Activated CD8-positive, alpha-beta memory T cell treated with anti-CD3 and anti-CD28 coated beads, Interleukin-2, amount 10 ng/mL, durations not matched to agents 7 days and 5 days (primary cell): ENCODE data around the gene GSG1L. TPM values are rescaled to one million over a fixed set of nuclear protein-coding genes. Genes with fewer than 3 reads are reported as not detected.

Experiments
- ATAC-seq: fragments of 150-1000 bp; cut with Tn5 transposase; one replicate; pipeline ENCODE4 v1.10.0; 2021; ENCODE audit warnings: moderate library complexity
- CTCF ChIA-PET: fragments of 350-600 bp; sonication (Branson Sonifier 250); formaldehyde crosslinking; loops from one replicate; lab custom pipeline; 2021; ENCODE audit warnings: antibody characterized with exemption; lab: Charles Lee
- DNase-seq: peaks from one replicate; pipeline ENCODE4 v3.0.0-alpha.2; 2020
- H3K27ac Mint-ChIP-seq: one replicate; pipeline ENCODE4 v1.8.0; 2021; ENCODE audit warnings: mild to moderate bottlenecking, mixed read lengths
- H3K27me3 Mint-ChIP-seq: one replicate; pipeline ENCODE4 v1.8.0; 2021; ENCODE audit warnings: mixed read lengths
- H3K36me3 Mint-ChIP-seq: one replicate; pipeline ENCODE4 v1.8.0; 2021; ENCODE audit warnings: mild to moderate bottlenecking, mixed read lengths
- H3K4me1 Mint-ChIP-seq: one replicate; pipeline ENCODE4 v1.8.0; 2021; ENCODE audit warnings: mixed read lengths
- H3K4me3 Mint-ChIP-seq: one replicate; pipeline ENCODE4 v1.8.0; 2021; ENCODE audit warnings: mild to moderate bottlenecking, moderate library complexity, mixed read lengths
- H3K9me3 Mint-ChIP-seq: one replicate; pipeline ENCODE4 v1.8.0; 2022; ENCODE audit warnings: low read depth, mixed read lengths
- total RNA-seq, 2 experiments: library from RNA; stranded (reverse); gene quantifications; one replicate each; pipeline ENCODE4 v1.2.3, GENCODE V29; 2021

The GSG1L gene
- total RNA-seq, 2 experiments from 2014 or later = not detected

GRCh38 chr16:28067604-28068379 lies 4.3 kb upstream of the GSG1L start:
- ATAC-seq (no peak), DNase-seq (no peak)
- Mint-ChIP-seq H3K4me3 (no peak overlapping the region), H3K9me3 (no peaks in the 10 kb centered on the region), H3K36me3 (no peaks in the 10 kb centered on the region), H3K4me1 (no peaks in the 10 kb centered on the region), H3K27ac (no peak overlapping the region), H3K27me3 (peaks cover 36% of the 10 kb centered on the region)
- CTCF ChIA-PET = interaction anchor here (8.0 kb wide), 1 partner anchor 95 kb away, joined by 119 read pairs; no protein-coding TSS in a partner anchor

DNA sequence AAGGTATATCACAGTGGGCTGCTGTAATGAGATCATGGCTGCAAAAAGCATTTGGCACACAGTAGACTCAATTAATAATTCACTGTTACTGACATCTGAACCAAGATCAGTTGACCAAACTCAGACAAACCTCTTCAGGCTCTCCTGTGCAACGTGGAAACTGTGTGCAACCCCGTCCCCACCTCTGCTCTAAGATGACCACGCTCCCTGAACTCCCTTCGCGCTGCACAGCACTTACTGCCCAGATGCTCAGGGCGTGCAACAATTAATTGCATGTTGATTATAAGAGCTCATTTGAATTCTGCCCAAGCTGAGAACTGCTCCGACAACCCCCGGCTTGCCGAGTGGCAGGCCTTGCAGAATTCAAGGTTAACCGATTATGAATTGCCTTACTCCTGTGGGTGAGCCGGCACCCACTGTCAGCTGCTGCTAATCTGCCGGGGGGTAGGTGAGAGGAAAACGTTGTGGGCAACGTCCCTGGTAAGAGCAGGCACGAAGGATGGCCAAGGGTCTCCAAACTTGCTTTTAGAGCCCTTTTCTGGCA lies 1.3 kb upstream of the GSG1L start:
- H3K36me3 Mint-ChIP-seq = no peaks in the 10 kb centered on the region
- no peak for ATAC-seq
- peak; percentile 33 for DNase-seq
- H3K4me3 Mint-ChIP-seq = no peak overlapping the region
- peaks cover 51% of the 10 kb centered on the region for H3K27me3 Mint-ChIP-seq
- no peaks in the 10 kb centered on the region for H3K9me3 Mint-ChIP-seq
- CTCF ChIA-PET = interaction anchor here (1.3 to 3.2 kb wide), 2 partner anchors 92 to 425 kb away, joined by 6 to 19 read pairs; no protein-coding TSS in a partner anchor
- H3K27ac Mint-ChIP-seq = no peak overlapping the region
- no peaks in the 10 kb centered on the region for H3K4me1 Mint-ChIP-seq

DNA sequence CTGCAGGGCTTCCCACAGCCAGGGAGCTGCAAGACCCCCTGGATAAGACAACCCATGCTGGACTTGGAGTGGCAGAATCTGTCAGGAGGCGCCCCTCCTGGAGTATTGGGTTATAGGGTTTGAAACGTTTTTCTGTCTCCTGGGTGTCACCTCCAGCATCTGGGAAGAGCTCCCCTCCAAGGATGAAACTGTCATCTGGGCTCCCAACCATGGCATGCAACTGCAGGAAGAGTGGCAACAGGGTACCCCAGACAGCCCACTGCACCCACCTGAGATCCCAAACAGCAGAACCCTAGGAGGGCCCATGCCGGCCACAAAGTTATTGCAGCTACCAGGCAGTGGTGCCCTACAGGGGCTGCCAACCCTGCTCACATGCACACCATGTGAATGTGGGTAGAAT lies 636 bp upstream of the GSG1L start:
- Mint-ChIP-seq H3K27me3 (peaks cover 56% of the 10 kb centered on the region), H3K36me3 (no peaks in the 10 kb centered on the region)

DNA sequence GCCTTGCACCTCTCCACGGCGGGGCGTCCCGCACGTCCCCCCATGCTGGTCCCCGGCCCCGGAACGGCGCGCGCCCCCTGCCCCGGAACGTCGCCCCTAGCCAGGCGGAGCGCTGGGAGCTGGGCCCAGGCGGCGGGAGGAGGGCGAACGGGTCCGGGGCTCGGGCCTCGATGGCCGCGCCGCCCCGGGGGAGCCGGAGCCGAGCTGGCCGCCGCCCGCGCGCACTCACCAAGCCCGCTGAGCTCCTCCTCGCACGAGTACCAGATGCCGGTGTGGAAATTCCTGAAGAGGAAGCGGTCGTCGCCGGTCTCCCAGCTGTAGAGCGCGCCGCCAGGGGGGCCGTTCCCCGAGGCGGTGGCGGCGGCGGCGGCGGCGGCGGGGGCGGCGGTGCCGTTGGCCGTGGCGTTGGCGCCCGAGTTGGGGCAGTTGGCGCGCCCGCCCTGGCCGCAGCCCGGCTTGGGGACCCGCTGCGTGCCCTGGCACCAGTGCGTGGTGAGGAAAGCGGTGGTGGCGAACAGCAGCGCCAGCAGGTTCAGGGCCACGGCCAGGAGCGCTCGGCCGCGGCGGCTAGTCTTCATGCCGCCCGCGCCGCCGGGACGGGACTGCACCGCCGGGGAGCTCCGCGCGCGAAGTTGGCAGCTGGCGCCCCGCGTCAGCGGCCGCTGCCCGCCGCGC lies 530 bp downstream of the GSG1L start:
- ATAC-seq (no peak), DNase-seq (no peak)
- CTCF ChIA-PET = interaction anchor here (1.4 to 3.2 kb wide), 3 partner anchors 8 to 90 kb away, joined by 3 to 19 read pairs (median 10); no protein-coding TSS in a partner anchor
- H3K9me3 Mint-ChIP-seq = no peaks in the 10 kb centered on the region
- no peak overlapping the region for H3K27ac Mint-ChIP-seq
- no peak overlapping the region for H3K4me3 Mint-ChIP-seq
- H3K36me3 Mint-ChIP-seq = no peaks in the 10 kb centered on the region
- H3K27me3 Mint-ChIP-seq = peaks cover 62% of the 10 kb centered on the region
- H3K4me1 Mint-ChIP-seq = no peaks in the 10 kb centered on the region

More for the DNA sequence above, 636 bp upstream of the GSG1L start:
- CTCF ChIA-PET = interaction anchor here (0.6 to 3.2 kb wide), 3 partner anchors 91 to 424 kb away, joined by 3 to 19 read pairs (median 6); no protein-coding TSS in a partner anchor
- no peak for ATAC-seq
- no peaks in the 10 kb centered on the region for H3K9me3 Mint-ChIP-seq
- H3K4me3 Mint-ChIP-seq = no peak overlapping the region
- H3K4me1 Mint-ChIP-seq = no peaks in the 10 kb centered on the region
- DNase-seq = no peak
- H3K27ac Mint-ChIP-seq = no peak overlapping the region

GRCh38 chr16:28062261-28062846 lies 1.2 kb downstream of the GSG1L start:
- H3K4me1 Mint-ChIP-seq = no peaks in the 10 kb centered on the region
- no peak for ATAC-seq

GRCh38 chr16:28061352-28062101 lies 2.0 kb downstream of the GSG1L start:
- DNase-seq (no peak), ATAC-seq (no peak)
- CTCF ChIA-PET = interaction anchor here (1.4 to 2.4 kb wide), 2 partner anchors 9 to 14 kb away, joined by 3 to 10 read pairs; no protein-coding TSS in a partner anchor
- no peaks in the 10 kb centered on the region for H3K36me3 Mint-ChIP-seq
- no peak overlapping the region for H3K27ac Mint-ChIP-seq
- no peaks in the 10 kb centered on the region for H3K9me3 Mint-ChIP-seq
- H3K27me3 Mint-ChIP-seq = peaks cover 57% of the 10 kb centered on the region
- no peak overlapping the region for H3K4me3 Mint-ChIP-seq
- H3K4me1 Mint-ChIP-seq = no peaks in the 10 kb centered on the region

More at GRCh38 chr16:28062261-28062846, 1.2 kb downstream of the GSG1L start:
- CTCF ChIA-PET = interaction anchor here (1.4 to 3.2 kb wide), 3 partner anchors 8 to 89 kb away, joined by 3 to 19 read pairs (median 10); no protein-coding TSS in a partner anchor
- Mint-ChIP-seq H3K27ac (no peak overlapping the region), H3K4me3 (no peak overlapping the region), H3K9me3 (no peaks in the 10 kb centered on the region), H3K36me3 (no peaks in the 10 kb centered on the region), H3K27me3 (peaks cover 59% of the 10 kb centered on the region)
- DNase-seq = no peak

GRCh38 chr16:28059841-28060575 lies 3.5 kb downstream of the GSG1L start:
- no peak for ATAC-seq
- CTCF ChIA-PET = interaction anchor here (0.5 to 2.4 kb wide), 2 partner anchors 11 to 72 kb away, joined by 3 to 10 read pairs; no protein-coding TSS in a partner anchor
- DNase-seq = no peak
- Mint-ChIP-seq H3K9me3 (no peaks in the 10 kb centered on the region), H3K27me3 (peaks cover 48% of the 10 kb centered on the region), H3K36me3 (no peaks in the 10 kb centered on the region), H3K27ac (no peak overlapping the region), H3K4me3 (no peak overlapping the region), H3K4me1 (no peaks in the 10 kb centered on the region)

- CTCF ChIA-PET = interaction anchor here (0.5 kb wide), 1 partner anchor 71 kb away, joined by 3 read pairs; no protein-coding TSS in a partner anchor
- H3K27me3 Mint-ChIP-seq = peaks cover 38% of the 10 kb centered on the region
Observed at GRCh38 chr16:28058839-28059589, 4.5 kb downstream of the GSG1L start.

GRCh38 chr16:28057949-28058348 lies 5.6 kb downstream of the GSG1L start:
- CTCF ChIA-PET = interaction anchor here (1.3 kb wide), 1 partner anchor 86 kb away, joined by 3 read pairs; no protein-coding TSS in a partner anchor
- DNase-seq (no peak), ATAC-seq (no peak)
- Mint-ChIP-seq H3K36me3 (no peaks in the 10 kb centered on the region), H3K4me3 (no peak overlapping the region), H3K9me3 (no peaks in the 10 kb centered on the region), H3K27ac (no peak overlapping the region), H3K27me3 (peaks cover 39% of the 10 kb centered on the region), H3K4me1 (no peaks in the 10 kb centered on the region)

More at GRCh38 chr16:28058839-28059589, 4.5 kb downstream of the GSG1L start:
- Mint-ChIP-seq H3K4me3 (no peak overlapping the region), H3K9me3 (no peaks in the 10 kb centered on the region), H3K4me1 (no peaks in the 10 kb centered on the region), H3K27ac (no peak overlapping the region), H3K36me3 (no peaks in the 10 kb centered on the region)
- no peak for ATAC-seq
- DNase-seq = no peak

- H3K36me3 Mint-ChIP-seq = peaks cover 2% of the 10 kb centered on the region
Observed at GRCh38 chr16:28053461-28053860, 10.1 kb downstream of the GSG1L start.

More at GRCh38 chr16:28053461-28053860, 10.1 kb downstream of the GSG1L start:
- no peak for ATAC-seq
- no peak overlapping the region for H3K4me3 Mint-ChIP-seq
- peaks cover 2% of the 10 kb centered on the region for H3K9me3 Mint-ChIP-seq
- peaks cover 8% of the 10 kb centered on the region for H3K27me3 Mint-ChIP-seq
- H3K27ac Mint-ChIP-seq = no peak overlapping the region
- no peaks in the 10 kb centered on the region for H3K4me1 Mint-ChIP-seq
- no peak for DNase-seq
- CTCF ChIA-PET = interaction anchor here (2.1 kb wide), 1 partner anchor 17 kb away, joined by 5 read pairs; no protein-coding TSS in a partner anchor
